ENCODE measurements around the gene C1QTNF2.

DNA sequence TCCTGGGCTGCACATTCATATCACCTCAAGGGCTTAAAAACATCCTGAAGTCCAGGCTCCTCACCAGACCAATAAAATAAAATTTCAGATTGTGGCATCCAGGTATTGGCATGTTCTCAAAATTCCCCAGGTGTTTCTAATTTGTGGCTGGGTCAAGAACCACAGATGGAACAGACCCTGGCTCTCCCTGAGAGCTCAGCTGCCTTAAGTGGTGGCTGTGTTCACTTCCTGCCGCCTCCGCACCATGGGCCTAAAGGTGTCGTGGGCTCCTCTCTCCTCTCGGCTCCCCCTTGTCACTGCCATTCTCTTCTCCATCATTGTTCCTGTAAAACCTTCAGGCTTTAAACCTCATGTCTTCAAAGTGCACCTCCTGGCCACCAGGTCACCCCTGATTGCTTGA is 40.2 kb downstream of the C1QTNF2 start:
- TF ChIP-seq, protein P1, sequence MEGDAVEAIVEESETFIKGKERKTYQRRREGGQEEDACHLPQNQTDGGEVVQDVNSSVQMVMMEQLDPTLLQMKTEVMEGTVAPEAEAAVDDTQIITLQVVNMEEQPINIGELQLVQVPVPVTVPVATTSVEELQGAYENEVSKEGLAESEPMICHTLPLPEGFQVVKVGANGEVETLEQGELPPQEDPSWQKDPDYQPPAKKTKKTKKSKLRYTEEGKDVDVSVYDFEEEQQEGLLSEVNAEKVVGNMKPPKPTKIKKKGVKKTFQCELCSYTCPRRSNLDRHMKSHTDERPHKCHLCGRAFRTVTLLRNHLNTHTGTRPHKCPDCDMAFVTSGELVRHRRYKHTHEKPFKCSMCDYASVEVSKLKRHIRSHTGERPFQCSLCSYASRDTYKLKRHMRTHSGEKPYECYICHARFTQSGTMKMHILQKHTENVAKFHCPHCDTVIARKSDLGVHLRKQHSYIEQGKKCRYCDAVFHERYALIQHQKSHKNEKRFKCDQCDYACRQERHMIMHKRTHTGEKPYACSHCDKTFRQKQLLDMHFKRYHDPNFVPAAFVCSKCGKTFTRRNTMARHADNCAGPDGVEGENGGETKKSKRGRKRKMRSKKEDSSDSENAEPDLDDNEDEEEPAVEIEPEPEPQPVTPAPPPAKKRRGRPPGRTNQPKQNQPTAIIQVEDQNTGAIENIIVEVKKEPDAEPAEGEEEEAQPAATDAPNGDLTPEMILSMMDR (optimal IDR thresholded peaks at IDR 0.05 in 1 of 3, IDR thresholded peaks at IDR 0.05 in 1 of 3, conservative IDR thresholded peaks at IDR 0.05 in 1 of 3; ENCODE audit: extremely low read depth in 1 of 3, insufficient read depth in 2 of 3, low read length in 3 of 3), result no peak
- no peak for TF ChIP-seq EZH2 (IDR thresholded peaks at IDR 0.05; ENCODE audit: low read length)
